Natural killer cell treated with Interleukin-12 subunit alpha and Interleukin-12 subunit beta and Interleukin-15 and Interleukin-18, amount 100 ng/mL, for 72 hours (primary cell): Measurements from ENCODE around the gene KIF5B. TPM values are rescaled to one million over a fixed set of nuclear protein-coding genes. Genes with fewer than 3 reads are reported as not detected.
"Not testable (repeated sequence)": the region's sequence is repeated elsewhere in the genome, so short reads cannot be mapped to it uniquely, and the experiment has no call there.

ENCODE experiments used
- ATAC-seq, 2 donors: fragments of 150-1000 bp; cut with Tn5 transposase in 1 of 2; sonication (Bioruptor Pico), chemical (Tn5 transposase) in 1 of 2; 2 replicates each; pipeline ENCODE4 v1.10.0; 2021
- DNase-seq: peaks from one replicate; pipeline ENCODE4 v3.0.0; 2022; ENCODE audit warnings: low spot score
- H3K27ac Mint-ChIP-seq, 2 donors: 1 replicate in 1 of 2; 2 replicates in 1 of 2; pipeline ENCODE4 v1.8.0; 2022; ENCODE audit warnings: mixed read lengths in 2 of 2, mild to moderate bottlenecking in 1 of 2, moderate library complexity in 1 of 2
- H3K27me3 Mint-ChIP-seq, 2 donors: 1 replicate in 1 of 2; 2 replicates in 1 of 2; pipeline ENCODE4 v1.8.0; 2022; ENCODE audit warnings: mixed read lengths in 2 of 2
- H3K36me3 Mint-ChIP-seq: one replicate; pipeline ENCODE4 v1.8.0; 2022; ENCODE audit warnings: mixed read lengths
- H3K4me1 Mint-ChIP-seq, 2 donors: 1 replicate in 1 of 2; 2 replicates in 1 of 2; pipeline ENCODE4 v1.8.0; 2022; ENCODE audit warnings: low read depth in 2 of 2, mixed read lengths in 2 of 2, mild to moderate bottlenecking in 1 of 2
- H3K4me3 Mint-ChIP-seq: one replicate; pipeline ENCODE4 v1.8.0; 2022; ENCODE audit warnings: mixed read lengths
- H3K9me3 Mint-ChIP-seq: 2 replicates; pipeline ENCODE4 v1.8.0; 2022; ENCODE audit warnings: mixed read lengths
- total RNA-seq, 2 donors: library from RNA; stranded (reverse); gene quantifications; one replicate each; pipeline ENCODE4 v1.2.3, GENCODE V29; 2022

The KIF5B gene
- total RNA-seq, 2 donors from 2014 or later = 81.4 to 90.8 TPM

- ATAC-seq (no peak), DNase-seq (no peak)
- H3K27me3 Mint-ChIP-seq = peaks cover 7% of the 10 kb centered on the region in 2 donors
- H3K4me1 Mint-ChIP-seq = peaks cover 14 to 21% of the 10 kb centered on the region in 2 donors
- H3K9me3 Mint-ChIP-seq = no peaks in the 10 kb centered on the region
- no peak overlapping the region for H3K4me3 Mint-ChIP-seq
- no peak overlapping the region for H3K27ac Mint-ChIP-seq
- H3K36me3 Mint-ChIP-seq = peaks cover 4% of the 10 kb centered on the region
Measured at GRCh38 chr10:31980471-31980870, 75.8 kb downstream of the KIF5B start.

- not testable (repeated sequence) for H3K4me3 Mint-ChIP-seq, H3K27ac Mint-ChIP-seq, DNase-seq, H3K36me3 Mint-ChIP-seq, H3K9me3 Mint-ChIP-seq, ATAC-seq
- peaks cover 7 to 12% of the 10 kb centered on the region in 2 donors for H3K27me3 Mint-ChIP-seq
- H3K4me1 Mint-ChIP-seq = peaks cover 14 to 21% of the 10 kb centered on the region in 2 donors
Measured at GRCh38 chr10:31979071-31979470, 77.2 kb downstream of the KIF5B start.

- Mint-ChIP-seq H3K36me3 (peaks cover 4% of the 10 kb centered on the region), H3K4me3 (no peak overlapping the region), H3K4me1 (peaks cover 14 to 21% of the 10 kb centered on the region in 2 donors), H3K27ac (no peak overlapping the region), H3K9me3 (no peaks in the 10 kb centered on the region), H3K27me3 (peaks cover 7 to 12% of the 10 kb centered on the region in 2 donors)
- DNase-seq = no peak
- no peak for ATAC-seq
Measured at GRCh38 chr10:31978156-31978483, 78.1 kb downstream of the KIF5B start.

GRCh38 chr10:31977440-31978155 lies 78.6 kb downstream of the KIF5B start:
- H3K36me3 Mint-ChIP-seq = peaks cover 4% of the 10 kb centered on the region
- H3K27ac Mint-ChIP-seq = peak overlapping the region; percentile 0 to 2
- no peaks in the 10 kb centered on the region for H3K9me3 Mint-ChIP-seq
- ATAC-seq (peak in 1 of 2 donors; percentile 66), DNase-seq (no peak)
- peaks cover 14 to 21% of the 10 kb centered on the region in 2 donors for H3K4me1 Mint-ChIP-seq
- peak overlapping the region; percentile 75 for H3K4me3 Mint-ChIP-seq
- peaks cover 7 to 10% of the 10 kb centered on the region in 2 donors for H3K27me3 Mint-ChIP-seq

- H3K27me3 Mint-ChIP-seq = peaks cover 6 to 7% of the 10 kb centered on the region in 2 donors
- ATAC-seq (no peak), DNase-seq (no peak)
- no peak overlapping the region for H3K4me3 Mint-ChIP-seq
- H3K9me3 Mint-ChIP-seq = no peaks in the 10 kb centered on the region
- peaks cover 4% of the 10 kb centered on the region for H3K36me3 Mint-ChIP-seq
- H3K27ac Mint-ChIP-seq = no peak overlapping the region
- peaks cover 14 to 21% of the 10 kb centered on the region in 2 donors for H3K4me1 Mint-ChIP-seq
Measured at GRCh38 chr10:31975157-31975765, 81.0 kb downstream of the KIF5B start.

- Mint-ChIP-seq H3K9me3 (no peaks in the 10 kb centered on the region), H3K27me3 (peaks cover 1 to 6% of the 10 kb centered on the region in 2 donors), H3K4me3 (no peak overlapping the region), H3K4me1 (peaks cover 14 to 21% of the 10 kb centered on the region in 2 donors), H3K36me3 (peaks cover under 1% of the 10 kb centered on the region), H3K27ac (no peak overlapping the region)
- ATAC-seq (no peak), DNase-seq (no peak)
Measured at GRCh38 chr10:31974434-31975124, 81.6 kb downstream of the KIF5B start.

- ATAC-seq (no peak), DNase-seq (no peak)
- Mint-ChIP-seq H3K27ac (no peak overlapping the region), H3K36me3 (no peaks in the 10 kb centered on the region), H3K9me3 (no peaks in the 10 kb centered on the region), H3K4me1 (peaks cover 9 to 15% of the 10 kb centered on the region in 2 donors), H3K27me3 (peaks cover 0 to 6% of the 10 kb centered on the region in 2 donors), H3K4me3 (no peak overlapping the region)
Measured at GRCh38 chr10:31972519-31973041, 83.6 kb downstream of the KIF5B start.

GRCh38 chr10:31969847-31970246 lies 86.4 kb downstream of the KIF5B start:
- H3K27ac Mint-ChIP-seq, H3K27me3 Mint-ChIP-seq, ATAC-seq, DNase-seq, H3K9me3 Mint-ChIP-seq, H3K4me3 Mint-ChIP-seq, H3K4me1 Mint-ChIP-seq, H3K36me3 Mint-ChIP-seq: not testable (repeated sequence)

- Mint-ChIP-seq H3K9me3 (no peaks in the 10 kb centered on the region), H3K36me3 (no peaks in the 10 kb centered on the region), H3K27ac (no peak overlapping the region), H3K4me1 (peaks cover 11 to 16% of the 10 kb centered on the region in 2 donors), H3K4me3 (no peak overlapping the region), H3K27me3 (no peaks in the 10 kb centered on the region)
- no peak for DNase-seq
- ATAC-seq = no peak
Measured at GRCh38 chr10:31963589-31963980, 92.6 kb downstream of the KIF5B start.

GRCh38 chr10:31962826-31963588 lies 93.2 kb downstream of the KIF5B start:
- ATAC-seq (no peak), DNase-seq (no peak)
- no peaks in the 10 kb centered on the region for H3K27me3 Mint-ChIP-seq
- H3K9me3 Mint-ChIP-seq = no peaks in the 10 kb centered on the region
- H3K36me3 Mint-ChIP-seq = no peaks in the 10 kb centered on the region
- H3K4me1 Mint-ChIP-seq = peaks cover 11 to 16% of the 10 kb centered on the region in 2 donors
- H3K27ac Mint-ChIP-seq = no peak overlapping the region
- no peak overlapping the region for H3K4me3 Mint-ChIP-seq

- Mint-ChIP-seq H3K4me1 (peaks cover 11 to 16% of the 10 kb centered on the region in 2 donors), H3K9me3 (no peaks in the 10 kb centered on the region), H3K27ac (no peak overlapping the region), H3K36me3 (no peaks in the 10 kb centered on the region), H3K4me3 (peak overlapping the region; percentile 37), H3K27me3 (no peaks in the 10 kb centered on the region)
- ATAC-seq (peak in 1 of 2 donors; percentile 72), DNase-seq (no peak)
Measured at GRCh38 chr10:31961277-31962074, 94.7 kb downstream of the KIF5B start.

- Mint-ChIP-seq H3K27me3 (no peaks in the 10 kb centered on the region), H3K36me3 (peaks cover 1% of the 10 kb centered on the region), H3K4me1 (peaks cover 11 to 16% of the 10 kb centered on the region in 2 donors), H3K4me3 (no peak overlapping the region), H3K9me3 (peaks cover 1% of the 10 kb centered on the region), H3K27ac (no peak overlapping the region)
- DNase-seq = no peak
- ATAC-seq = no peak
Measured at GRCh38 chr10:31959461-31960173, 96.6 kb downstream of the KIF5B start.
